DND-41 (cell line): ENCODE results near the gene KIF3B.

Source experiments
- ATAC-seq: fragments of 200-7000 bp; cut with Tn5 transposase; 3 replicates; pipeline ENCODE4 v1.9.1; 2021; ENCODE audit warnings: low read depth; ENCODE audit not compliant: insufficient read depth
- DNase-seq: peaks from one replicate; pipeline ENCODE4 v3.0.0-alpha.2; 2020
- H2AFZ ChIP-seq: 2 replicates; pipeline ENCODE4 v1.6.0; 2012; ENCODE audit warnings: low read depth, low read length
- H3K27ac ChIP-seq: 2 replicates; pipeline ENCODE4 v1.5.1; 2012; ENCODE audit warnings: low read length, inconsistent platforms
- H3K27me3 ChIP-seq: fragments of 200-600 bp; sonication (generic); 2 replicates; pipeline ENCODE4 v1.6.0; 2012; ENCODE audit warnings: low read length, mild to moderate bottlenecking, inconsistent platforms; ENCODE audit not compliant: insufficient read depth, poor library complexity
- H3K36me3 ChIP-seq: 2 replicates; pipeline ENCODE4 v1.5.1; 2012; ENCODE audit warnings: low read length, inconsistent platforms; ENCODE audit not compliant: insufficient read depth
- H3K4me1 ChIP-seq: 2 replicates; pipeline ENCODE4 v1.5.1; 2012; ENCODE audit warnings: mild to moderate bottlenecking, low read length; ENCODE audit not compliant: insufficient read depth
- H3K4me2 ChIP-seq: 2 replicates; pipeline ENCODE4 v1.6.0; 2012; ENCODE audit warnings: mild to moderate bottlenecking, moderate library complexity, low read length, inconsistent platforms; ENCODE audit not compliant: insufficient read depth
- H3K4me3 ChIP-seq, 2 experiments: fragments of 200-600 bp in 1 of 2; shearing (Covaris generic) in 1 of 2; 2 replicates each; pipeline ENCODE4 v1.5.1; 2012 to 2016; ENCODE audit warnings: inconsistent platforms in 2 of 2, low read length in 2 of 2, mild to moderate bottlenecking in 2 of 2, low read depth in 1 of 2, moderate library complexity in 1 of 2
- H3K79me2 ChIP-seq: 2 replicates; pipeline ENCODE4 v1.6.0; 2012; ENCODE audit warnings: low read length, inconsistent platforms; ENCODE audit not compliant: insufficient read depth
- H3K9ac ChIP-seq: 2 replicates; pipeline ENCODE4 v1.6.0; 2012; ENCODE audit warnings: low read depth, mild to moderate bottlenecking, inconsistent platforms, low read length, moderate library complexity
- H3K9me3 ChIP-seq: 2 replicates; pipeline ENCODE4 v1.5.1; 2012; ENCODE audit warnings: low read length, moderate library complexity, mild to moderate bottlenecking, inconsistent platforms; ENCODE audit not compliant: insufficient read depth, severe bottlenecking
- H4K20me1 ChIP-seq: 2 replicates; pipeline ENCODE4 v1.6.0; 2012; ENCODE audit warnings: low read length; ENCODE audit not compliant: insufficient read depth
- CTCF ChIP-seq: IDR thresholded peaks from 2 replicates; pipeline ENCODE4 v1.5.1; 2012; ENCODE audit warnings: borderline replicate concordance, low read length, moderate library complexity, mild to moderate bottlenecking; ENCODE audit not compliant: poor library complexity, severe bottlenecking; ENCODE audit errors: extremely low read depth
- EZH2 ChIP-seq: IDR thresholded peaks from 3 replicates; pipeline ENCODE4 v1.6.1; 2012; ENCODE audit warnings: borderline replicate concordance, low read depth, mild to moderate bottlenecking, moderate library complexity, low read length, inconsistent platforms; ENCODE audit not compliant: severe bottlenecking

KIF3B gene

DNA sequence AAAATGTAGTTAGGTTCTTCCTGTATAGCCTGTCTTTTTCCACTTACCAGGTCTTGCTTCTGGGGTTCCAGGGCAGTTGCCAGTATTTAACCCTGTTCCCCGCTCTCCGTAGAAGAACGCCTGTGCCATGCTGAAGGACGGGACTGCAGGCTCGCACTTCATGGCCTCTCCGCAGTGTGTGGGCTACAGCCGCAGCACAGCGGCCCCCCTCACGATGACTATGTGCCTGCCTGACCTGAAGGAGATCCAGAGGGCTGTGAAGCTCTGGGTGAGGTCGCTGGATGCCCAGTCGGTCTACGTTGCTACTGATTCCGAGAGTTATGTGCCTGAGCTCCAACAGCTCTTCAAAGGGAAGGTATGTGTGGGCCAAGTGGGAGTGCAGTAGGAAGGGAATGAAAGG is 46.7 kb upstream of the KIF3B start:
- DNase-seq (no peak), ATAC-seq (peak; percentile 13; the same call in 1 of the 3 replicates)
- peaks cover 87% of the 10 kb centered on the region for H3K36me3 ChIP-seq
- H3K4me1 ChIP-seq = no peaks in the 10 kb centered on the region
- H3K9ac ChIP-seq = no peak overlapping the region
- no peak overlapping the region for H3K4me3 ChIP-seq
- no peak overlapping the region for H3K4me2 ChIP-seq
- no peak overlapping the region for H3K27ac ChIP-seq
- TF ChIP-seq EZH2 (no peak), CTCF (no peak)
- H3K9me3 ChIP-seq = no peaks in the 10 kb centered on the region
- H3K79me2 ChIP-seq = no peaks in the 10 kb centered on the region
- no peaks in the 10 kb centered on the region for H3K27me3 ChIP-seq
- H4K20me1 ChIP-seq = peaks cover 4% of the 10 kb centered on the region; the same call in 1 of the 2 replicates
- H2AFZ ChIP-seq = no peak overlapping the region

- peaks cover 4% of the 10 kb centered on the region; the same call in 1 of the 2 replicates for H4K20me1 ChIP-seq
- no peaks in the 10 kb centered on the region for H3K79me2 ChIP-seq
- H3K9me3 ChIP-seq = no peaks in the 10 kb centered on the region
- H3K36me3 ChIP-seq = peaks cover 89% of the 10 kb centered on the region
- no peak for ATAC-seq
- no peaks in the 10 kb centered on the region for H3K4me1 ChIP-seq
- no peak overlapping the region for H3K4me2 ChIP-seq
- H3K9ac ChIP-seq = no peak overlapping the region
- H3K27me3 ChIP-seq = no peaks in the 10 kb centered on the region
- no peak overlapping the region for H3K4me3 ChIP-seq
- no peak overlapping the region for H2AFZ ChIP-seq
- H3K27ac ChIP-seq = no peak overlapping the region
- TF ChIP-seq CTCF (no peak), EZH2 (no peak)
- no peak for DNase-seq
Observed at GRCh38 chr20:32231245-32231644, 46.2 kb upstream of the KIF3B start.

DNA sequence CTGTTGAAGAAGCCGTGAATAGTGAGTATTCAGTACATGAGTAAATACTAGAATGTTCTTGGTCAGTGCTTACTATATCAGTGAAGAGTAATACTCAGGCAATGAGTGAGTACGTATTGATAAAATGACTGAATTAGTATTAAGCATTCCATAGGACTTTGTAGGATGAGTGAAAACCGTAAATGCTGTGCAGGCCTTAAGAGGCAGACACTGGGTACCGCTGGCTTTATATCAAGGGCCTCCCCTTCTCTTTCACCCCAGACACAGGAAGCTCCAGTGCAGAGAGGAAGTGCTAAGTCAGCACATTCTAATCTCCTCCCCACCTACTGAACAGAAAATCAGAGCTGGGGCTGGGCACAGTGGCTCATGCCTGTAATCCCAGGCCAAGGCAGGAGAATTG is 45.6 kb upstream of the KIF3B start:
- no peak for DNase-seq
- no peaks in the 10 kb centered on the region for H3K27me3 ChIP-seq
- no peak overlapping the region for H3K27ac ChIP-seq
- no peak overlapping the region for H2AFZ ChIP-seq
- no peak overlapping the region for H3K9ac ChIP-seq
- TF ChIP-seq CTCF = no peak
- no peak for TF ChIP-seq EZH2
- no peak overlapping the region for H3K4me2 ChIP-seq
- H3K36me3 ChIP-seq = peaks cover 84% of the 10 kb centered on the region
- H3K79me2 ChIP-seq = no peaks in the 10 kb centered on the region
- peak; percentile 70 for ATAC-seq
- no peaks in the 10 kb centered on the region for H3K4me1 ChIP-seq
- H4K20me1 ChIP-seq = peaks cover 4% of the 10 kb centered on the region; the same call in 1 of the 2 replicates
- H3K9me3 ChIP-seq = no peaks in the 10 kb centered on the region
- no peak overlapping the region for H3K4me3 ChIP-seq

- TF ChIP-seq CTCF (no peak), EZH2 (no peak)
- ATAC-seq = no peak
Observed at GRCh38 chr20:32232326-32232886, 45.0 kb upstream of the KIF3B start.

More at GRCh38 chr20:32232326-32232886, 45.0 kb upstream of the KIF3B start:
- H4K20me1 ChIP-seq = peaks cover 4% of the 10 kb centered on the region; the same call in 1 of the 2 replicates
- H3K27ac ChIP-seq = no peak overlapping the region
- H3K4me1 ChIP-seq = no peaks in the 10 kb centered on the region
- no peak overlapping the region for H3K4me2 ChIP-seq
- peaks cover 81% of the 10 kb centered on the region for H3K36me3 ChIP-seq
- no peak for DNase-seq
- no peak overlapping the region for H3K9ac ChIP-seq
- H3K27me3 ChIP-seq = no peaks in the 10 kb centered on the region
- no peak overlapping the region for H2AFZ ChIP-seq
- H3K4me3 ChIP-seq = no peak overlapping the region
- H3K9me3 ChIP-seq = no peaks in the 10 kb centered on the region
- no peaks in the 10 kb centered on the region for H3K79me2 ChIP-seq
